H54 (cell line): Measurements from ENCODE around the gene RAB43.

Experiments used
- DNase-seq: peaks from one replicate; pipeline ENCODE4 v3.0.0; 2011; ENCODE audit warnings: low spot score, mixed read lengths; ENCODE audit not compliant: insufficient read length
- FAIRE-seq: peaks from 3 replicates; lab custom pipeline; 2011; peaks lifted over from hg19 to GRCh38; lab: Jason Lieb, UNC
- POLR2A ChIP-seq: IDR thresholded peaks from 2 replicates; pipeline ENCODE4 v1.6.1; 2011; ENCODE audit warnings: low read depth, mild to moderate bottlenecking, low read length

RAB43 gene

GRCh38 chr3:129038121-129038855, 83.3 kb downstream of the RAB43 start:
- FAIRE-seq (no peak), DNase-seq (no peak)
- no peak for TF ChIP-seq POLR2A
